HCT116 (cell line): ENCODE measurements around the gene EFS. TPM values are rescaled to one million over a fixed set of nuclear protein-coding genes. Genes with fewer than 3 reads are reported as not detected.

Source experiments
- ATAC-seq: fragments of 200-7000 bp; cut with Tn5 transposase; 2 replicates; pipeline ENCODE4 v1.9.1; 2020; ENCODE audit warnings: mild to moderate bottlenecking, moderate library complexity
- BruUV-seq: library from RNA; stranded (reverse); fragments of 400-500 nt; replicated peaks from 2 replicates; lab custom pipeline; 2021; lab: Mats Ljungman, UMichigan
- CTCF ChIA-PET: fragments of 300-600 bp; sonication (Branson Sonifier 250); formaldehyde crosslinking; loops from one replicate; lab custom pipeline; 2021; ENCODE audit warnings: antibody characterized with exemption; lab: Charles Lee
- POLR2A ChIA-PET: fragments of 300-600, 350-600 bp; sonication (Branson Sonifier 250); formaldehyde crosslinking; loops from one replicate; lab custom pipeline; 2021; ENCODE audit warnings: antibody characterized with exemption; lab: Charles Lee
- RAD21 ChIA-PET, 2 experiments: fragments of 300-600 bp; sonication (Branson Sonifier 250); formaldehyde crosslinking; loops; one replicate each; lab custom pipeline; 2023; ENCODE audit warnings: low total read pairs in 2 of 2; ENCODE audit not compliant: uncharacterized antibody in 2 of 2, unreplicated experiment in 2 of 2, low non-redundant PET in 1 of 2; lab: Charles Lee
- DNase-seq: peaks from one replicate; pipeline ENCODE4 v3.0.0-alpha.2; 2010; ENCODE audit warnings: low read depth, low spot score
- H2AFZ ChIP-seq: fragments of 200-600 bp; shearing (Covaris generic), sonication (generic); 2 replicates; pipeline ENCODE4 v1.6.1; 2017; ENCODE audit warnings: low read depth, mixed run types, mixed read lengths, antibody characterized with exemption, low read length; ENCODE audit not compliant: poor library complexity, severe bottlenecking
- H3K27ac ChIP-seq: 2 replicates; pipeline ENCODE4 v1.5.1; 2012; ENCODE audit warnings: low read depth, low read length
- H3K27me3 ChIP-seq: fragments of 200-600 bp; sonication (generic); 2 replicates; pipeline ENCODE4 v1.6.1; 2016; ENCODE audit warnings: mixed run types, low read length, mixed read lengths; ENCODE audit not compliant: insufficient read depth
- H3K36me3 ChIP-seq, 2 experiments: fragments of 200-500 bp in 1 of 2; fragments of 200-600 bp in 1 of 2; sonication (Bioruptor generic) in 1 of 2; sonication (generic) in 1 of 2; 2 replicates each; pipeline versions ENCODE4 v1.5.1 to v1.6.1; 2014 to 2016; ENCODE audit warnings: low read length in 2 of 2, inconsistent platforms in 1 of 2, mixed read lengths in 1 of 2, mixed run types in 1 of 2; ENCODE audit not compliant: insufficient read depth in 2 of 2, control insufficient read depth in 1 of 2
- H3K4me1 ChIP-seq, 2 experiments: fragments of 200-600 bp in 1 of 2; sonication (generic) in 1 of 2; 2 replicates each; pipeline versions ENCODE4 v1.5.1 to v1.6.1; 2012 to 2017; ENCODE audit warnings: low read length in 2 of 2, inconsistent platforms in 1 of 2, mild to moderate bottlenecking in 1 of 2, mixed read lengths in 1 of 2, mixed run types in 1 of 2, moderate library complexity in 1 of 2; ENCODE audit not compliant: insufficient read depth in 2 of 2, control insufficient read depth in 1 of 2
- H3K4me2 ChIP-seq: fragments of 200-600 bp; sonication (generic); 2 replicates; pipeline ENCODE4 v1.6.1; 2017; ENCODE audit warnings: mixed run types, low read length, mixed read lengths
- H3K4me3 ChIP-seq, 2 experiments: fragments of 200-600 bp in 1 of 2; sonication (generic) in 1 of 2; replicated peaks in 1 of 2; 2 replicates each; pipeline ENCODE4 v1.5.1; 2011 to 2016; ENCODE audit warnings: low read length in 2 of 2, control low read depth in 1 of 2, low read depth in 1 of 2, mild to moderate bottlenecking in 1 of 2, mixed read lengths in 1 of 2, mixed run types in 1 of 2
- H3K79me2 ChIP-seq: fragments of 200-600 bp; sonication (generic); 2 replicates; pipeline ENCODE4 v1.6.1; 2017; ENCODE audit warnings: mild to moderate bottlenecking, mixed run types, low read length, moderate library complexity, mixed read lengths; ENCODE audit not compliant: insufficient read depth
- H3K9ac ChIP-seq: fragments of 200-600 bp; sonication (generic); 2 replicates; pipeline ENCODE4 v1.6.1; 2016; ENCODE audit warnings: low read length, mixed read lengths
- H3K9me2 ChIP-seq: fragments of 200-600 bp; sonication (generic), shearing (Covaris generic); 2 replicates; pipeline ENCODE4 v1.6.1; 2017; ENCODE audit warnings: mixed run types, mild to moderate bottlenecking, moderate library complexity; ENCODE audit not compliant: insufficient read depth
- H3K9me3 ChIP-seq, 2 experiments: fragments of 200-500 bp in 1 of 2; fragments of 200-600 bp in 1 of 2; sonication (Bioruptor generic) in 1 of 2; sonication (generic) in 1 of 2; 2 replicates each; pipeline ENCODE4 v1.6.1; 2014 to 2017; ENCODE audit warnings: low read length in 2 of 2, mixed read lengths in 2 of 2, inconsistent platforms in 1 of 2, low read depth in 1 of 2, mild to moderate bottlenecking in 1 of 2, mixed run types in 1 of 2, moderate library complexity in 1 of 2; ENCODE audit not compliant: control insufficient read depth in 1 of 2, insufficient read depth in 1 of 2
- H4K20me1 ChIP-seq: fragments of 200-600 bp; sonication (generic), shearing (Covaris generic); 2 replicates; pipeline ENCODE4 v1.6.1; 2017; ENCODE audit warnings: mixed run types, mild to moderate bottlenecking, moderate library complexity; ENCODE audit not compliant: insufficient read depth
- ATF3 ChIP-seq: IDR thresholded peaks from 2 replicates; pipeline ENCODE4 v1.6.1; 2012
- CBX3 ChIP-seq: IDR thresholded peaks from 2 replicates; pipeline ENCODE4 v1.6.1; 2012; ENCODE audit warnings: low read depth
- CEBPB ChIP-seq: IDR thresholded peaks from 2 replicates; pipeline ENCODE4 v1.6.1; 2012; ENCODE audit warnings: low read depth
- CTCF ChIP-seq, 3 experiments: fragments of 200-600 bp in 1 of 3; sonication (generic) in 1 of 3; IDR thresholded peaks in 2 of 3; conservative IDR thresholded peaks in 1 of 3; 2 replicates each; pipeline ENCODE4 v1.5.1; 2012 to 2017; ENCODE audit warnings: low read depth in 2 of 3, low read length in 2 of 3, antibody characterized with exemption in 1 of 3, borderline replicate concordance in 1 of 3, control low read depth in 1 of 3, mild to moderate bottlenecking in 1 of 3, mixed read lengths in 1 of 3, mixed run types in 1 of 3, moderate library complexity in 1 of 3; ENCODE audit not compliant: insufficient read depth in 1 of 3
- EGR1 ChIP-seq: IDR thresholded peaks from 2 replicates; pipeline ENCODE4 v1.6.1; 2012; ENCODE audit warnings: low read depth
- ELF1 ChIP-seq: IDR thresholded peaks from 2 replicates; pipeline ENCODE4 v1.6.1; 2012; ENCODE audit warnings: low read depth, borderline replicate concordance
- EZH2 ChIP-seq: fragments of 200-600 bp; sonication (generic); IDR thresholded peaks from 2 replicates; pipeline ENCODE4 v1.6.1; 2017; ENCODE audit warnings: antibody characterized with exemption, mixed run types
- FOSL1 ChIP-seq: IDR thresholded peaks from 2 replicates; pipeline ENCODE4 v1.6.1; 2012; ENCODE audit warnings: low read depth
- POLR2A ChIP-seq: IDR thresholded peaks from 2 replicates; pipeline ENCODE4 v1.7.0; 2011; ENCODE audit warnings: borderline replicate concordance; ENCODE audit not compliant: insufficient read depth, insufficient read length; ENCODE audit errors: extremely low read depth
- POLR2AphosphoS5 ChIP-seq: IDR thresholded peaks from 2 replicates; pipeline ENCODE4 v1.6.1; 2011; ENCODE audit warnings: mild to moderate bottlenecking, low read depth, low read length, moderate library complexity
- SIN3A ChIP-seq: IDR thresholded peaks from 2 replicates; pipeline ENCODE4 v1.6.1; 2012; ENCODE audit warnings: low read depth
- SP1 ChIP-seq: IDR thresholded peaks from 2 replicates; pipeline ENCODE4 v1.6.1; 2012; ENCODE audit warnings: low read depth
- SRF ChIP-seq: IDR thresholded peaks from 2 replicates; pipeline ENCODE4 v1.6.1; 2012; ENCODE audit warnings: low read depth
- TCF7L2 ChIP-seq: IDR thresholded peaks from 2 replicates; pipeline ENCODE4 v1.7.0; 2011; ENCODE audit warnings: borderline replicate concordance, inconsistent platforms; ENCODE audit not compliant: insufficient read depth, insufficient read length; ENCODE audit errors: extremely low read depth
- YY1 ChIP-seq: IDR thresholded peaks from 2 replicates; pipeline ENCODE4 v1.6.1; 2011; ENCODE audit warnings: low read length, low read depth, moderate library complexity, mild to moderate bottlenecking; ENCODE audit not compliant: insufficient replicate concordance; ENCODE audit errors: extremely low read depth
- ZBTB33 ChIP-seq: IDR thresholded peaks from 2 replicates; pipeline ENCODE4 v1.6.1; 2011; ENCODE audit warnings: mild to moderate bottlenecking, low read length, moderate library complexity; ENCODE audit not compliant: insufficient replicate concordance; ENCODE audit errors: extremely low read depth
- ZNF274 ChIP-seq: fragments of 200-500 bp; sonication (Bioruptor generic); IDR thresholded peaks from 2 replicates; pipeline ENCODE4 v1.6.1; 2014; ENCODE audit warnings: mild to moderate bottlenecking, low read depth, low read length, inconsistent platforms
- intact Hi-C: fragments of 100-400 bp; cut with micrococcal nuclease; formaldehyde crosslinking; loops from 2 replicates; pipeline ENCODE4 v1.10.0; 2022
- total RNA-seq: library from RNA; stranded (reverse); gene quantifications from one replicate; pipeline ENCODE4 v1.2.1, GENCODE V29; 2021; ENCODE audit not compliant: unreplicated experiment

Gene EFS
- total RNA-seq, 1 experiment from 2014 or later: 0.10 TPM

GRCh38 chr14:23399591-23399990 is 34.6 kb upstream of the EFS start:
- no peak overlapping the region for H3K9ac ChIP-seq
- no peak overlapping the region for H3K4me3 ChIP-seq
- intact Hi-C loops: no loop called here
- H3K9me2 ChIP-seq: no peaks in the 10 kb centered on the region
- H3K9me3 ChIP-seq: no peaks in the 10 kb centered on the region
- ChIA-PET POLR2A (no interaction called here), RAD21 (no interaction called here), CTCF (no interaction called here)
- H3K36me3 ChIP-seq: no peaks in the 10 kb centered on the region
- H2AFZ ChIP-seq: no peak overlapping the region
- no peak overlapping the region for H3K4me2 ChIP-seq
- no peak overlapping the region for H3K27ac ChIP-seq
- no TSS peak for BruUV-seq
- 0 out of 2 replicates have a peak, but pooled peaks cover 6% of the 10 kb centered on the region for H3K27me3 ChIP-seq
- DNase-seq: no peak
- H3K4me1 ChIP-seq: no peaks in the 10 kb centered on the region
- TF ChIP-seq YY1 (no peak), FOSL1 (no peak), EGR1 (no peak), CBX3 (no peak)
- H4K20me1 ChIP-seq: no peaks in the 10 kb centered on the region
- no peaks in the 10 kb centered on the region for H3K79me2 ChIP-seq
- no peak for ATAC-seq

DNA sequence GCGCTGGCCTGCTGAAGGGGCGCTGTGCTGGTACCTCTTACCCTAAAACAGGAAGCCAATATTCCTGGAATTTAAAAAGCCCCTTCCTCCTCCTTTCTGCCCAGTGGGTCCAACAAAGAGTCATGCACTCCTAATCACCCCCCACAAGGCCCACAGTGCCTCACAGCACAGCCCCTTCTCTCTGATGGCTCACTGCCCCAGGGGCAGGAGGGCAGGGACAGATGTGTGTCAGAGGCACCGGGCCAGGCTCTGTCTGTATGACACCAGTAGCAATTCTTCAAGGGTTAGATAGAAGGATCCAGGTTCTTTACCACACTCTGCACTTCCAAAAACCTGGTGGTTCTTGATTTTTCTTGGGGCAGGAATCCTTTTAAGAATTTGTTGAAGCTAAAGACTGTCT is 34.2 kb upstream of the EFS start:
- RAD21 ChIA-PET: no interaction called here
- H3K27me3 ChIP-seq: 0 out of 2 replicates have a peak, but pooled peaks cover 2% of the 10 kb centered on the region
- no peak for TF ChIP-seq EZH2
- TF ChIP-seq EGR1: no peak
- no peak for TF ChIP-seq ELF1
- TF ChIP-seq ZNF274: no peak
- TF ChIP-seq SRF: no peak
- TF ChIP-seq CTCF (IDR thresholded peaks at IDR 0.05 in 2 of 3, conservative IDR thresholded peaks at IDR 0.05 in 1 of 3; ENCODE audit: borderline replicate concordance in 1 of 3, insufficient read depth in 1 of 3, low read depth in 2 of 3, low read length in 2 of 3): no peak
- TF ChIP-seq FOSL1: no peak
- no peak for TF ChIP-seq SP1
- TF ChIP-seq ZBTB33: no peak
- no peak for TF ChIP-seq TCF7L2
- TF ChIP-seq SIN3A: no peak
- no peak for TF ChIP-seq CBX3
- TF ChIP-seq POLR2AphosphoS5: no peak
- TF ChIP-seq CEBPB: no peak
- no peak for TF ChIP-seq POLR2A
- no peak for TF ChIP-seq ATF3
- no peak overlapping the region for H3K9ac ChIP-seq
- POLR2A ChIA-PET: no interaction called here
- no peak overlapping the region for H3K4me2 ChIP-seq
- H3K79me2 ChIP-seq: no peaks in the 10 kb centered on the region
- no peaks in the 10 kb centered on the region for H3K4me1 ChIP-seq
- no peak overlapping the region for H2AFZ ChIP-seq
- no peak for ATAC-seq
- intact Hi-C loops: no loop called here
- H3K4me3 ChIP-seq: no peak overlapping the region
- DNase-seq: no peak
- CTCF ChIA-PET: no interaction called here
- no peaks in the 10 kb centered on the region for H3K9me2 ChIP-seq
- H3K27ac ChIP-seq: no peak overlapping the region
- H4K20me1 ChIP-seq: no peaks in the 10 kb centered on the region
- BruUV-seq: no TSS peak
- H3K36me3 ChIP-seq: no peaks in the 10 kb centered on the region
- no peaks in the 10 kb centered on the region for H3K9me3 ChIP-seq
